ENCODE results near the gene WDR54.

The WDR54 gene

DNA sequence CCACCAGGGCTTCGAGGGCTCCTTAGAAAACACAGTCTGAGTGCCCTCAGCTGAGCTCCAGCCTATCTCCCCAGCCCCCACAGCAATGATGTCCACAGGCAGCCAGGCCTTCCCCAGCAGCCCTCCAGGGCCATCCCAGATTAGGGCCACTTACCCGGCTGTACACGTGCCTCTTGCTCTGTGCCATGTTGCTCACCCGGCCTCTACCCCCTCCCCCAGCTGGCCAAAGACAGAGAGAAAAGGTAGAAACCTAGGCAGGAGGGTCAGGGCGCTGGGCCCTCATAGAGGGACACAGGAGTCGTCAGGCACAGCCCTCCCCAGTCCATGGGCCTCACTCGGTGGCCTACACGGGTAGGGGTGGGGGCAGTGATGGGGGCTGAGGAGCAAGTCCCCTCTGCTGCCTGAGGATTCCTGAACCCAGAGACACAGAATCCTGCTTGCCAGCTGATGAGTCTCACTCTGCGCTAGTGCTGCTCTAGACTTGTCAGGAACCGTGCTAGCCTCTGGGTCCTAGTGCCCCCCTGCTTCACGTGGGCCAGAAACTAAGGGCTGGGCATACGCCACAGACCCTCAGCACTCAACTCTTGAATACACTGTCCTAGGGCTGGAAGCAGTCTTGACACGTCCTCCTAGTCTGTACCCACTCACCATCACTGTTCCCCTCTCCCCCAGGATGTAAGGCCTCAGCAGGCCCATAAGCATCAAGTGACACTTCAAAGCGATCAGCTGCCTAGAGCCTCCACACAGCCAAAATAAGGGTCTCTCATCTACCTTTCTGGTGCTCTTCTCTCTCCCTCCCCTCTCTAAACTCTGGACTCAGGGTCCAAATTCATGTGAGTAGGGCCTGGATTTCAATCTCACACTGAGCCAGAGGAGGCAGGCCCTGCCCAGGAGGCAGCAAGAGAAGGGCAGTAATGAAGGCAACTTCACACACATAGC, 41.4 kb upstream of the WDR54 start, which contains the start of gene DCTN1:
Gene DCTN1 (minus strand): TSS at position 461 of the 939 bp plus-strand sequence. CDS start 274 bp downstream, at position 187.
- no peak within 1 kb of the TSS for H3K4me3 ChIP-seq (replicated peaks; ENCODE audit: insufficient read depth, low read length)
- H3K27ac ChIP-seq (replicated peaks): no peak within 1 kb of the TSS
- no peak for DNase-seq (ENCODE audit: low read depth in 1 of 2, low spot score in 1 of 2)
- no peaks in the 10 kb centered on the region for H3K27me3 ChIP-seq (ENCODE audit: insufficient read depth, poor library complexity, severe bottlenecking)
- TF ChIP-seq SPI1 (IDR thresholded peaks at IDR 0.05; ENCODE audit: borderline replicate concordance, low read depth): no peak
- TF ChIP-seq GABPA (IDR thresholded peaks at IDR 0.05; ENCODE audit: low read depth): no peak
- TF ChIP-seq, protein P1, sequence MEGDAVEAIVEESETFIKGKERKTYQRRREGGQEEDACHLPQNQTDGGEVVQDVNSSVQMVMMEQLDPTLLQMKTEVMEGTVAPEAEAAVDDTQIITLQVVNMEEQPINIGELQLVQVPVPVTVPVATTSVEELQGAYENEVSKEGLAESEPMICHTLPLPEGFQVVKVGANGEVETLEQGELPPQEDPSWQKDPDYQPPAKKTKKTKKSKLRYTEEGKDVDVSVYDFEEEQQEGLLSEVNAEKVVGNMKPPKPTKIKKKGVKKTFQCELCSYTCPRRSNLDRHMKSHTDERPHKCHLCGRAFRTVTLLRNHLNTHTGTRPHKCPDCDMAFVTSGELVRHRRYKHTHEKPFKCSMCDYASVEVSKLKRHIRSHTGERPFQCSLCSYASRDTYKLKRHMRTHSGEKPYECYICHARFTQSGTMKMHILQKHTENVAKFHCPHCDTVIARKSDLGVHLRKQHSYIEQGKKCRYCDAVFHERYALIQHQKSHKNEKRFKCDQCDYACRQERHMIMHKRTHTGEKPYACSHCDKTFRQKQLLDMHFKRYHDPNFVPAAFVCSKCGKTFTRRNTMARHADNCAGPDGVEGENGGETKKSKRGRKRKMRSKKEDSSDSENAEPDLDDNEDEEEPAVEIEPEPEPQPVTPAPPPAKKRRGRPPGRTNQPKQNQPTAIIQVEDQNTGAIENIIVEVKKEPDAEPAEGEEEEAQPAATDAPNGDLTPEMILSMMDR (IDR thresholded peaks at IDR 0.05; ENCODE audit: insufficient read depth, low read length): no peak
- TF ChIP-seq, protein P2, sequence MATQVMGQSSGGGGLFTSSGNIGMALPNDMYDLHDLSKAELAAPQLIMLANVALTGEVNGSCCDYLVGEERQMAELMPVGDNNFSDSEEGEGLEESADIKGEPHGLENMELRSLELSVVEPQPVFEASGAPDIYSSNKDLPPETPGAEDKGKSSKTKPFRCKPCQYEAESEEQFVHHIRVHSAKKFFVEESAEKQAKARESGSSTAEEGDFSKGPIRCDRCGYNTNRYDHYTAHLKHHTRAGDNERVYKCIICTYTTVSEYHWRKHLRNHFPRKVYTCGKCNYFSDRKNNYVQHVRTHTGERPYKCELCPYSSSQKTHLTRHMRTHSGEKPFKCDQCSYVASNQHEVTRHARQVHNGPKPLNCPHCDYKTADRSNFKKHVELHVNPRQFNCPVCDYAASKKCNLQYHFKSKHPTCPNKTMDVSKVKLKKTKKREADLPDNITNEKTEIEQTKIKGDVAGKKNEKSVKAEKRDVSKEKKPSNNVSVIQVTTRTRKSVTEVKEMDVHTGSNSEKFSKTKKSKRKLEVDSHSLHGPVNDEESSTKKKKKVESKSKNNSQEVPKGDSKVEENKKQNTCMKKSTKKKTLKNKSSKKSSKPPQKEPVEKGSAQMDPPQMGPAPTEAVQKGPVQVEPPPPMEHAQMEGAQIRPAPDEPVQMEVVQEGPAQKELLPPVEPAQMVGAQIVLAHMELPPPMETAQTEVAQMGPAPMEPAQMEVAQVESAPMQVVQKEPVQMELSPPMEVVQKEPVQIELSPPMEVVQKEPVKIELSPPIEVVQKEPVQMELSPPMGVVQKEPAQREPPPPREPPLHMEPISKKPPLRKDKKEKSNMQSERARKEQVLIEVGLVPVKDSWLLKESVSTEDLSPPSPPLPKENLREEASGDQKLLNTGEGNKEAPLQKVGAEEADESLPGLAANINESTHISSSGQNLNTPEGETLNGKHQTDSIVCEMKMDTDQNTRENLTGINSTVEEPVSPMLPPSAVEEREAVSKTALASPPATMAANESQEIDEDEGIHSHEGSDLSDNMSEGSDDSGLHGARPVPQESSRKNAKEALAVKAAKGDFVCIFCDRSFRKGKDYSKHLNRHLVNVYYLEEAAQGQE (IDR thresholded peaks at IDR 0.05; ENCODE audit: insufficient replicate concordance, low read depth): no peak
- TF ChIP-seq POLR2AphosphoS5 (IDR thresholded peaks at IDR 0.05; ENCODE audit: low read depth): no peak

DNA sequence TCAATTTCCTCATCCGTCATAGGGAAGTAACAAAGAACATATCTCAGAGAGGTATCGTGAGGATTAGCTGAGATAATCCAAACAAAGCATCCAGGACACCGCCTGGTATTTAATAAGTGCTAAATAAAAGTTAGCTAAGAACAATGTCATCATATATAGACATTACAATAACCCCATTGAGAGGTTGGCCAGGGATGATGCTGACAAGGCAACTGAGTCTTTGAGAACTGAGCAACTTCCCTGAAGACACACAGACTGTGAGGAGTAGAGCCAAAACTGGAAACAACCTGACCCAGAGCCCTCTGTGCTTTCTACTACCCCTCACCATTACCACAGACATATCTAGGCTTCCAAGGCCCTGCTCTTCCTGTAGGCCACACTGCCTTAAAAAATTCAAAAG, 39.8 kb upstream of the WDR54 start:
- Histone ChIP-seq H3K27ac (replicated peaks) (no peak overlapping the region), H3K4me3 (replicated peaks; ENCODE audit: insufficient read depth, low read length) (no peak overlapping the region), H3K27me3 (ENCODE audit: insufficient read depth, poor library complexity, severe bottlenecking) (no peaks in the 10 kb centered on the region)
- DNase-seq (ENCODE audit: low read depth in 1 of 2, low spot score in 1 of 2): no peak
- TF ChIP-seq, protein P2 (IDR thresholded peaks at IDR 0.05; ENCODE audit: insufficient replicate concordance, low read depth): no peak
- no peak for TF ChIP-seq SPI1 (IDR thresholded peaks at IDR 0.05; ENCODE audit: borderline replicate concordance, low read depth)
- TF ChIP-seq, protein P1 (IDR thresholded peaks at IDR 0.05; ENCODE audit: insufficient read depth, low read length): no peak

DNA sequence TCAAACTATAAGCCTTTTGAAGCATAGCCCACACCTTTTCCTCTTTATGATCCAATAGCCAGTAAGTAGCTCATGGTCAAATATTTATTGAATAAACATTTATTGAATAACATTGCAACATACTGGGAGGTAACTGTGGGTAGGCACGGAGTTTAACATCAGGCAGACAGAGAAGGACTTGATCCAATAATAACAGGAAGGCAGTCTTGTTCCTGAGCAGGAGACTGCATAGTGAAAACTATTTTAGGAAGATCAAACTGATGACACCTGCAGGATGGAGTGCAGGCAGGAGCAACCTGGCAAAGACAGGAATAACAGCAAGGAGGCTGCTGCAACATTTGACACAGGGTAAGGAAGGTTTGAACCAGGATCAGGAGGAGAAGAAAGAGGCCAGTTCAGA, 38.3 kb upstream of the WDR54 start:
- Histone ChIP-seq H3K27ac (replicated peaks) (no peak overlapping the region), H3K27me3 (ENCODE audit: insufficient read depth, poor library complexity, severe bottlenecking) (no peaks in the 10 kb centered on the region), H3K4me3 (replicated peaks; ENCODE audit: insufficient read depth, low read length) (no peak overlapping the region)
- TF ChIP-seq, protein P2 (IDR thresholded peaks at IDR 0.05; ENCODE audit: insufficient replicate concordance, low read depth): no peak
- TF ChIP-seq POLR2AphosphoS5 (IDR thresholded peaks at IDR 0.05; ENCODE audit: low read depth) (no peak), GABPA (IDR thresholded peaks at IDR 0.05; ENCODE audit: low read depth) (no peak), SPI1 (IDR thresholded peaks at IDR 0.05; ENCODE audit: borderline replicate concordance, low read depth) (no peak)
- TF ChIP-seq, protein P1 (IDR thresholded peaks at IDR 0.05; ENCODE audit: insufficient read depth, low read length): no peak
- DNase-seq (ENCODE audit: low read depth in 1 of 2, low spot score in 1 of 2): no peak

All from HL-60 (cell line).